Panc1 (cell line): Measurements from ENCODE around the gene SLC29A1. TPM values are rescaled to one million over a fixed set of nuclear protein-coding genes. Genes with fewer than 3 reads are reported as not detected.
A peak's percentile ranks its signal among the peaks of the same experiment; 100 is the strongest.

Experiments
- ATAC-seq: fragments of 200-7000 bp; cut with Tn5 transposase; 2 replicates; pipeline ENCODE4 v1.9.1; 2020; ENCODE audit warnings: mild to moderate bottlenecking, moderate library complexity
- BruUV-seq: library from RNA; stranded (reverse); fragments of 400-500 nt; replicated peaks from 2 replicates; lab custom pipeline; 2021; lab: Mats Ljungman, UMichigan
- CTCF ChIA-PET: fragments of 300-600 bp; sonication (Branson Sonifier 250); formaldehyde crosslinking; loops from one replicate; lab custom pipeline; 2022; ENCODE audit warnings: antibody characterized with exemption; lab: Charles Lee
- POLR2A ChIA-PET: fragments of 300-600 bp; sonication (Branson Sonifier 250); formaldehyde crosslinking; loops from one replicate; lab custom pipeline; 2022; ENCODE audit warnings: antibody characterized with exemption; lab: Charles Lee
- DNase-seq: peaks from one replicate; pipeline ENCODE4 v3.0.0-alpha.2; 2010; ENCODE audit warnings: low read depth, low spot score
- H3K27ac ChIP-seq: 2 replicates; pipeline ENCODE4 v1.5.1; 2011; ENCODE audit warnings: mild to moderate bottlenecking, low read length, inconsistent platforms
- H3K27me3 ChIP-seq: fragments of 200-500 bp; sonication (Bioruptor generic); 2 replicates; pipeline ENCODE4 v1.6.0; 2014; ENCODE audit warnings: low read length, inconsistent platforms; ENCODE audit not compliant: control insufficient read depth, insufficient read depth
- H3K36me3 ChIP-seq: fragments of 200-500 bp; sonication (Bioruptor generic); 2 replicates; pipeline ENCODE4 v1.5.1; 2014; ENCODE audit warnings: inconsistent platforms, mild to moderate bottlenecking, low read length, moderate library complexity; ENCODE audit not compliant: control insufficient read depth, insufficient read depth
- H3K4me1 ChIP-seq: 2 replicates; pipeline ENCODE4 v1.5.1; 2011; ENCODE audit warnings: inconsistent platforms, mild to moderate bottlenecking, low read length, moderate library complexity; ENCODE audit not compliant: control insufficient read depth, insufficient read depth
- H3K4me3 ChIP-seq, 2 experiments: 2 replicates each; pipeline ENCODE4 v1.5.1; 2011 to 2012; ENCODE audit warnings: low read depth in 2 of 2, low read length in 2 of 2, mild to moderate bottlenecking in 2 of 2, inconsistent platforms in 1 of 2, moderate library complexity in 1 of 2
- H3K9me3 ChIP-seq: fragments of 200-500 bp; sonication (Bioruptor generic); 2 replicates; pipeline ENCODE4 v1.5.1; 2014; ENCODE audit warnings: low read depth, mild to moderate bottlenecking, inconsistent platforms, low read length, moderate library complexity; ENCODE audit not compliant: control insufficient read depth, insufficient read depth
- CTCF ChIP-seq: fragments of 450-650 bp; IDR thresholded peaks from 2 replicates; pipeline ENCODE4 v1.5.1; 2017; ENCODE audit warnings: mild to moderate bottlenecking
- POLR2AphosphoS5 ChIP-seq: IDR thresholded peaks from 2 replicates; pipeline ENCODE4 v1.6.1; 2012; ENCODE audit warnings: mild to moderate bottlenecking, low read depth, low read length, moderate library complexity
- REST ChIP-seq, 2 experiments: IDR thresholded peaks; 2 replicates each; pipeline ENCODE4 v1.6.1; 2011 to 2012; ENCODE audit warnings: low read depth in 2 of 2, control low read depth in 1 of 2, low read length in 1 of 2, mild to moderate bottlenecking in 1 of 2, moderate library complexity in 1 of 2; ENCODE audit not compliant: insufficient read depth in 1 of 2
- SIN3A ChIP-seq: IDR thresholded peaks from 2 replicates; pipeline ENCODE4 v1.6.1; 2012; ENCODE audit warnings: low read depth, mild to moderate bottlenecking, low read length, moderate library complexity, borderline replicate concordance; ENCODE audit not compliant: insufficient read depth
- TCF7L2 ChIP-seq: IDR thresholded peaks from 2 replicates; pipeline ENCODE4 v1.6.1; 2011; ENCODE audit warnings: mild to moderate bottlenecking, low read depth, low read length, inconsistent platforms
- in situ Hi-C: cut with HindIII; loops from 2 replicates; pipeline ENCODE4 v1.10.0; 2016; ENCODE audit warnings: low sequenced_read_pairs, low pct_unique_long_range_greater_than_20kb
- intact Hi-C: fragments of 100-400 bp; cut with micrococcal nuclease; formaldehyde crosslinking; loops from one replicate; pipeline ENCODE4 v1.10.0; 2022; ENCODE audit not compliant: unreplicated experiment
- total RNA-seq: library from RNA; stranded (reverse); gene quantifications from one replicate; pipeline ENCODE4 v1.2.1, GENCODE V29; 2021; ENCODE audit not compliant: unreplicated experiment

SLC29A1 gene
- total RNA-seq, 1 experiment from 2014 or later, result 263 TPM

GRCh38 chr6:44221961-44222335 is 1.4 kb upstream of the SLC29A1 start:
- POLR2A ChIA-PET, result interaction anchor here (0.6 to 0.8 kb wide), 4 partner anchors 36 to 1123 kb away, joined by 3 to 14 read pairs (median 5); no protein-coding TSS in a partner anchor
- DNase-seq (no peak), ATAC-seq (peak; percentile 2; the same call in 1 of the 2 replicates)
- CTCF ChIA-PET, result interaction anchor here (0.5 to 1.0 kb wide), 7 partner anchors 12 to 43 kb away, joined by 3 to 11 read pairs (median 5); no protein-coding TSS in a partner anchor
- H3K27ac ChIP-seq, result peak overlapping the region; percentile 95
- in situ Hi-C loops (no loop called here), intact Hi-C loops (loop anchor here (5.0 kb wide), 1 partner anchor 45 kb away; no protein-coding TSS in a partner anchor)
- H3K4me3 ChIP-seq, result peak overlapping the region; percentile 1 to 83; a peak in 3 of 4 replicates
- H3K9me3 ChIP-seq, result no peaks in the 10 kb centered on the region
- H3K4me1 ChIP-seq, result peaks cover 62% of the 10 kb centered on the region
- no peaks in the 10 kb centered on the region for H3K36me3 ChIP-seq
- no peaks in the 10 kb centered on the region for H3K27me3 ChIP-seq
- BruUV-seq, result no TSS peak
- TF ChIP-seq SIN3A (no peak), CTCF (no peak), REST (IDR thresholded peaks at IDR 0.05; ENCODE audit: insufficient read depth in 1 of 2, low read depth in 2 of 2, low read length in 1 of 2) (no peak), POLR2AphosphoS5 (no peak), TCF7L2 (no peak)

GRCh38 chr6:44222486-44223318 is 693 bp upstream of the SLC29A1 start:
- intact Hi-C loops, result loop anchor here (5.0 kb wide), 1 partner anchor 45 kb away; no protein-coding TSS in a partner anchor
- Histone ChIP-seq H3K4me1 (peaks cover 62% of the 10 kb centered on the region), H3K27me3 (no peaks in the 10 kb centered on the region), H3K27ac (peak overlapping the region; percentile 95), H3K36me3 (no peaks in the 10 kb centered on the region), H3K4me3 (peak overlapping the region; percentile 55 to 83), H3K9me3 (no peaks in the 10 kb centered on the region)
- peak; percentile 22 for ATAC-seq
- BruUV-seq, result no TSS peak
- in situ Hi-C loops, result no loop called here
- ChIA-PET CTCF (interaction anchor here (0.5 to 0.9 kb wide), 2 partner anchors 12 to 14 kb away, joined by 6 to 11 read pairs; no protein-coding TSS in a partner anchor), POLR2A (interaction anchor here (0.6 to 1.0 kb wide), 2 partner anchors 30 to 45 kb away, joined by 3 read pairs; no protein-coding TSS in a partner anchor)
- no peak for DNase-seq
- no peak for TF ChIP-seq POLR2AphosphoS5
- TF ChIP-seq TCF7L2, result no peak
- no peak for TF ChIP-seq SIN3A
- no peak for TF ChIP-seq REST (IDR thresholded peaks at IDR 0.05; ENCODE audit: insufficient read depth in 1 of 2, low read depth in 2 of 2, low read length in 1 of 2)
- no peak for TF ChIP-seq CTCF
